CD4-positive, alpha-beta T cell (primary cell): ENCODE measurements around the gene WBP2NL. TPM values are rescaled to one million over a fixed set of nuclear protein-coding genes. Genes with fewer than 3 reads are reported as not detected.

Experiments
- ATAC-seq: fragments of 200-7000 bp; cut with Tn5 transposase; one replicate; pipeline ENCODE4 v1.10.0; 2022; ENCODE audit warnings: mild to moderate bottlenecking; ENCODE audit not compliant: poor library complexity
- CTCF ChIA-PET: fragments of 350-600 bp; sonication (Branson Sonifier 250); formaldehyde crosslinking; loops from one replicate; lab custom pipeline; 2021; ENCODE audit warnings: antibody characterized with exemption, inconsistent platforms; lab: Charles Lee
- POLR2A ChIA-PET: fragments of 350-600 bp; sonication (Branson Sonifier 250); formaldehyde crosslinking; loops from one replicate; lab custom pipeline; 2021; ENCODE audit warnings: antibody characterized with exemption, inconsistent platforms; lab: Charles Lee
- DNase-seq, 14 experiments: peaks; one replicate each; pipeline ENCODE4 v3.0.0-alpha.2; 2013 to 2020; ENCODE audit warnings: mixed read lengths in 2 of 14
- H3K27ac ChIP-seq, 2 donors: one replicate each; pipeline versions ENCODE4 v1.5.1 to v1.7.0; 2013; ENCODE audit warnings: low read length in 2 of 2, low read depth in 1 of 2, mild to moderate bottlenecking in 1 of 2
- H3K27me3 ChIP-seq, 2 experiments: 1 replicate in 1 of 2; 2 replicates in 1 of 2; pipeline versions ENCODE4 v1.6.1 to v1.7.0; 2013; ENCODE audit warnings: low read length in 2 of 2, control low read depth in 1 of 2, mild to moderate bottlenecking in 1 of 2, moderate library complexity in 1 of 2; ENCODE audit not compliant: insufficient read depth in 2 of 2, control insufficient read depth in 1 of 2
- H3K36me3 ChIP-seq: one replicate; pipeline ENCODE4 v1.6.1; 2013; ENCODE audit warnings: low read length, control low read depth; ENCODE audit not compliant: insufficient read depth
- H3K4me1 ChIP-seq: one replicate; pipeline ENCODE4 v1.6.1; 2013; ENCODE audit warnings: low read length, control low read depth; ENCODE audit not compliant: insufficient read depth
- H3K4me3 ChIP-seq: one replicate; pipeline ENCODE4 v1.5.1; 2013; ENCODE audit warnings: mild to moderate bottlenecking, low read length, moderate library complexity
- H3K9me3 ChIP-seq, 2 experiments: 1 replicate in 1 of 2; 2 replicates in 1 of 2; pipeline versions ENCODE4 v1.6.1 to v1.7.0; 2013; ENCODE audit warnings: low read length in 2 of 2, mild to moderate bottlenecking in 2 of 2, control low read depth in 1 of 2, moderate library complexity in 1 of 2; ENCODE audit not compliant: control insufficient read depth in 1 of 2, insufficient read depth in 1 of 2
- H3K27ac Mint-ChIP-seq: one replicate; pipeline ENCODE4 v1.8.0; 2020; ENCODE audit warnings: mixed read lengths
- H3K27me3 Mint-ChIP-seq: one replicate; pipeline ENCODE4 v1.8.0; 2021; ENCODE audit warnings: mixed read lengths
- H3K36me3 Mint-ChIP-seq: one replicate; pipeline ENCODE4 v1.8.0; 2021; ENCODE audit warnings: low read depth, mixed read lengths
- H3K4me1 Mint-ChIP-seq: one replicate; pipeline ENCODE4 v1.8.0; 2021; ENCODE audit warnings: low read depth, mixed read lengths
- H3K4me3 Mint-ChIP-seq: one replicate; pipeline ENCODE4 v1.8.0; 2020; ENCODE audit warnings: mild to moderate bottlenecking, mixed read lengths
- H3K9me3 Mint-ChIP-seq: one replicate; pipeline ENCODE4 v1.8.0; 2020; ENCODE audit warnings: mixed read lengths
- CTCF ChIP-seq: fragments of 200-600 bp; IDR thresholded peaks from one replicate; pipeline ENCODE4 v1.8.0; 2022; ENCODE audit warnings: antibody characterized with exemption, mild to moderate bottlenecking
- intact Hi-C, 2 experiments: fragments of 100-400 bp; cut with DNase I in 1 of 2; cut with micrococcal nuclease in 1 of 2; formaldehyde crosslinking; loops; one replicate each; pipeline versions ENCODE4 v1.15.1 to v1.9.0; 2023 to 2025; cut with DNase I, micrococcal nuclease
- total RNA-seq, 174 experiments: library from RNA in 2 of 174; stranded (reverse) in 2 of 174; gene quantifications; one replicate each; pipeline ENCODE4 v1.2.3 and lab custom pipeline; 2021 to 2026

The WBP2NL gene
- total RNA-seq, 2 experiments from 2014 or later: 0.38 to 1.7 TPM

- CTCF ChIA-PET: no interaction called here
- no peaks in the 10 kb centered on the region for H3K4me1 ChIP-seq
Measured at GRCh38 chr22:41983513-41984405, 14.8 kb upstream of the WBP2NL start.

GRCh38 chr22:41987276-41987675, 11.3 kb upstream of the WBP2NL start:
- Histone ChIP-seq H3K9me3 (no peaks in the 10 kb centered on the region), H3K4me1 (no peaks in the 10 kb centered on the region), H3K4me3 (no peak overlapping the region), H3K36me3 (no peaks in the 10 kb centered on the region), H3K27me3 (no peaks in the 10 kb centered on the region), H3K27ac (no peak overlapping the region)
- Mint-ChIP-seq H3K9me3 (no peaks in the 10 kb centered on the region), H3K4me3 (no peak overlapping the region), H3K27me3 (peaks cover 4% of the 10 kb centered on the region), H3K36me3 (no peaks in the 10 kb centered on the region), H3K4me1 (no peaks in the 10 kb centered on the region), H3K27ac (no peak overlapping the region)
- no peak for ATAC-seq
- intact Hi-C loops: no loop called here
- ChIA-PET POLR2A (no interaction called here), CTCF (no interaction called here)
- DNase-seq: no peak
- no peak for TF ChIP-seq CTCF

More at GRCh38 chr22:41983513-41984405, 14.8 kb upstream of the WBP2NL start:
- Histone ChIP-seq H3K27ac (no peak overlapping the region), H3K4me3 (no peak overlapping the region), H3K9me3 (no peaks in the 10 kb centered on the region), H3K27me3 (no peaks in the 10 kb centered on the region), H3K36me3 (no peaks in the 10 kb centered on the region)
- Mint-ChIP-seq H3K27me3 (peaks cover 13% of the 10 kb centered on the region), H3K4me3 (no peak overlapping the region), H3K27ac (no peak overlapping the region), H3K36me3 (no peaks in the 10 kb centered on the region), H3K4me1 (no peaks in the 10 kb centered on the region), H3K9me3 (no peaks in the 10 kb centered on the region)
- no peak for ATAC-seq
- POLR2A ChIA-PET: interaction anchor here (0.5 kb wide), 1 partner anchor 14 kb away, joined by 5 read pairs; no protein-coding TSS in a partner anchor
- no peak for TF ChIP-seq CTCF
- no peak for DNase-seq
- intact Hi-C loops: no loop called here

- H3K27ac Mint-ChIP-seq: no peak overlapping the region
- H3K4me3 Mint-ChIP-seq: no peak overlapping the region
- ATAC-seq (no peak), DNase-seq (no peak)
- intact Hi-C loops: no loop called here
- no peaks in the 10 kb centered on the region for H3K36me3 Mint-ChIP-seq
- no peak for TF ChIP-seq CTCF
- no peak overlapping the region for H3K27ac ChIP-seq
- no peaks in the 10 kb centered on the region for H3K9me3 ChIP-seq
- POLR2A ChIA-PET: no interaction called here
- H3K27me3 Mint-ChIP-seq: peaks cover 4% of the 10 kb centered on the region
- no peaks in the 10 kb centered on the region for H3K4me1 ChIP-seq
- no peaks in the 10 kb centered on the region for H3K9me3 Mint-ChIP-seq
- H3K27me3 ChIP-seq: no peaks in the 10 kb centered on the region
- no peak overlapping the region for H3K4me3 ChIP-seq
- H3K36me3 ChIP-seq: no peaks in the 10 kb centered on the region
- H3K4me1 Mint-ChIP-seq: no peaks in the 10 kb centered on the region
- CTCF ChIA-PET: no interaction called here
Measured at GRCh38 chr22:41989246-41989645, 9.3 kb upstream of the WBP2NL start.
